Germinal center (tissue), 1 donor: ENCODE measurements around the gene SEC61B.

Experiments used
- DNase-seq: peaks from one replicate; pipeline ENCODE4 v3.0.0; 2012; ENCODE audit warnings: mixed read lengths, low spot score

SEC61B gene

GRCh38 chr9:99274495-99274894 is 52.4 kb downstream of the SEC61B start:
- DNase-seq, result no peak
